Measurements from ENCODE around the gene TMEM86B. TPM values are rescaled to one million over a fixed set of nuclear protein-coding genes. Genes with fewer than 3 reads are reported as not detected.

Gene TMEM86B
- total RNA-seq, 1 experiment from 2014 or later = 18.4 TPM

GRCh38 chr19:55264531-55264930, 36.0 kb upstream of the TMEM86B start:
- ChIA-PET POLR2A (ENCODE audit: unreplicated experiment) (no interaction called here), CTCF (no interaction called here)
- Histone ChIP-seq H3F3A (ENCODE audit: insufficient read depth, low read depth) (peaks cover 22% of the 10 kb centered on the region; the same call in 1 of the 2 replicates), H4K20me1 (ENCODE audit: insufficient read depth) (no peaks in the 10 kb centered on the region), H3K9me3 (ENCODE audit: insufficient read depth, low read depth) (no peaks in the 10 kb centered on the region), H3K4me3 (no peak overlapping the region), H3K9me2 (ENCODE audit: insufficient read depth) (no peaks in the 10 kb centered on the region), H3K27ac (no peak overlapping the region), H3K4me2 (no peak overlapping the region), H3K36me3 (ENCODE audit: low read depth) (peaks cover 5% of the 10 kb centered on the region; the same call in 1 of the 2 replicates), H3K27me3 (ENCODE audit: insufficient read depth, low read depth) (no peaks in the 10 kb centered on the region), H3K4me1 (replicated peaks; ENCODE audit: insufficient read depth) (peaks cover 13% of the 10 kb centered on the region), H2AFZ (no peak overlapping the region), H3K79me2 (ENCODE audit: low read depth) (no peaks in the 10 kb centered on the region; the same call in 1 of the 2 replicates)
- no peak for DNase-seq
- intact Hi-C loops (cut with micrococcal nuclease; ENCODE audit: unreplicated experiment) = no loop called here
- BruUV-seq (replicated peaks) = no TSS peak
- TF ChIP-seq CTCF (conservative IDR thresholded peaks at IDR 0.05) (no peak), EZH2 (IDR thresholded peaks at IDR 0.05; ENCODE audit: low read depth) (no peak)

- no TSS peak for BruUV-seq (replicated peaks)
- POLR2A ChIA-PET (ENCODE audit: unreplicated experiment) = no interaction called here
Observed at GRCh38 chr19:55262359-55262758, 33.8 kb upstream of the TMEM86B start.

GRCh38 chr19:55261671-55262126, 33.1 kb upstream of the TMEM86B start:
- Histone ChIP-seq H3K4me1 (replicated peaks; ENCODE audit: insufficient read depth) (peaks cover 23% of the 10 kb centered on the region), H3K4me2 (no peak overlapping the region), H3K4me3 (no peak overlapping the region), H4K20me1 (ENCODE audit: insufficient read depth) (peaks cover 12% of the 10 kb centered on the region), H2AFZ (no peak overlapping the region), H3K27me3 (ENCODE audit: insufficient read depth, low read depth) (no peaks in the 10 kb centered on the region), H3K27ac (no peak overlapping the region), H3F3A (ENCODE audit: insufficient read depth, low read depth) (peaks cover 35% of the 10 kb centered on the region), H3K79me2 (ENCODE audit: low read depth) (peaks cover 20% of the 10 kb centered on the region), H3K9me3 (ENCODE audit: insufficient read depth, low read depth) (no peaks in the 10 kb centered on the region), H3K36me3 (ENCODE audit: low read depth) (no peaks in the 10 kb centered on the region), H3K9me2 (ENCODE audit: insufficient read depth) (no peaks in the 10 kb centered on the region)
- no peak for DNase-seq
- intact Hi-C loops (cut with micrococcal nuclease; ENCODE audit: unreplicated experiment) = no loop called here
- POLR2A ChIA-PET (ENCODE audit: unreplicated experiment) = interaction anchor here (0.5 kb wide), 1 partner anchor 19 kb away, joined by 3 read pairs; no protein-coding TSS in a partner anchor
- no peak for TF ChIP-seq EZH2 (IDR thresholded peaks at IDR 0.05; ENCODE audit: low read depth)
- no peak for TF ChIP-seq CTCF (conservative IDR thresholded peaks at IDR 0.05)
- CTCF ChIA-PET = no interaction called here
- no TSS peak for BruUV-seq (replicated peaks)

More at GRCh38 chr19:55262359-55262758, 33.8 kb upstream of the TMEM86B start:
- no peaks in the 10 kb centered on the region for H3K36me3 ChIP-seq (ENCODE audit: low read depth)
- no peaks in the 10 kb centered on the region for H3K9me2 ChIP-seq (ENCODE audit: insufficient read depth)
- CTCF ChIA-PET = no interaction called here
- TF ChIP-seq EZH2 (IDR thresholded peaks at IDR 0.05; ENCODE audit: low read depth) = no peak
- no peak for TF ChIP-seq CTCF (conservative IDR thresholded peaks at IDR 0.05)
- no peak overlapping the region for H3K4me3 ChIP-seq
- intact Hi-C loops (cut with micrococcal nuclease; ENCODE audit: unreplicated experiment) = no loop called here
- H3K27me3 ChIP-seq (ENCODE audit: insufficient read depth, low read depth) = no peaks in the 10 kb centered on the region
- peaks cover 13% of the 10 kb centered on the region for H3K79me2 ChIP-seq (ENCODE audit: low read depth)
- H2AFZ ChIP-seq = no peak overlapping the region
- peaks cover 16% of the 10 kb centered on the region for H3K4me1 ChIP-seq (replicated peaks; ENCODE audit: insufficient read depth)
- no peak overlapping the region for H3K27ac ChIP-seq
- H4K20me1 ChIP-seq (ENCODE audit: insufficient read depth) = peaks cover 5% of the 10 kb centered on the region
- peaks cover 30% of the 10 kb centered on the region for H3F3A ChIP-seq (ENCODE audit: insufficient read depth, low read depth)
- no peak for DNase-seq
- H3K4me2 ChIP-seq = no peak overlapping the region
- H3K9me3 ChIP-seq (ENCODE audit: insufficient read depth, low read depth) = no peaks in the 10 kb centered on the region

Measured in PC-9 (cell line).